ENCODE data around the gene MACROH2A1. TPM values are rescaled to one million over a fixed set of nuclear protein-coding genes. Genes with fewer than 3 reads are reported as not detected.

The MACROH2A1 gene
- total and polyA plus RNA-seq, 10 of the 15 experiments (the other 5 are each of a cell fraction or from before 2014, with no cell fraction given): 45.7 to 230 (median 196) TPM

DNA sequence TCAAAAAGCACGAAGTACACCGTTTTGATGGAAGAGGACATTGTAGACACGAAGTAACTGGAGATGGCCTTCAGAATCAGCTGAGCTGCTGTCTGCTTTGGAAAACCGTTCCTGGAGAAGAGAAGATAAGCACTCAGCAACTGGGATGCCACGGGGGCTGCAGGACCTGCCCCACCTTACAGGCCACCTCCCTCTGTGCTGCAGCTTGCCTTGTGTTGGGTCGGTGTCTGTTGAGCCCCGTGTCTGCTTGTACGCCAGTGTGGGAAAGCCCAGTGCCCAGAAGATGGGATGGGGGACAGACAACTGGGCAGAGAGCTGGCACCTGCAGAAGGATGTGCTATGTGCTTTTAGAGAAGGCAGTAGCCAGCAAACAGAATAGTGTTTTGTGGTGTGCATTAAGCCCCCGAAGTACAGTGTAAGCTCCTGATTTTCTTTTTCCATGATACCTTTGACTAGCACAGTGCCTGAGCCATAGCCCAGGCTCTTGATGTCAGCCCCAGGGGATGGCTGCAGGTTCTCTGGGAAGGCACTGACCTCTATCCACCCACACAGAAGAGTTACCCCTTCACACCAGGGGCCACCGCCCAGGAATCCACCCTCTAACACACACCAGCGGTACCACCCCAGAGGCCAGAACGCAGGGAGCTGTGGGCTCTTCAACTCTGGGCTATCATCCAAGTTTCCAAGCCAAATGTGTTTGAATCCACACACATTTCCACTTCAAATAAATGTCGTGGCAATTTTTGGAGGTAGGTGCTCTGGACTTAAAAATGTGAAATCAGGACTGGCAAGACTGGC lies 63.8 kb downstream of the MACROH2A1 start (continued):
- TF ChIP-seq, protein P1, sequence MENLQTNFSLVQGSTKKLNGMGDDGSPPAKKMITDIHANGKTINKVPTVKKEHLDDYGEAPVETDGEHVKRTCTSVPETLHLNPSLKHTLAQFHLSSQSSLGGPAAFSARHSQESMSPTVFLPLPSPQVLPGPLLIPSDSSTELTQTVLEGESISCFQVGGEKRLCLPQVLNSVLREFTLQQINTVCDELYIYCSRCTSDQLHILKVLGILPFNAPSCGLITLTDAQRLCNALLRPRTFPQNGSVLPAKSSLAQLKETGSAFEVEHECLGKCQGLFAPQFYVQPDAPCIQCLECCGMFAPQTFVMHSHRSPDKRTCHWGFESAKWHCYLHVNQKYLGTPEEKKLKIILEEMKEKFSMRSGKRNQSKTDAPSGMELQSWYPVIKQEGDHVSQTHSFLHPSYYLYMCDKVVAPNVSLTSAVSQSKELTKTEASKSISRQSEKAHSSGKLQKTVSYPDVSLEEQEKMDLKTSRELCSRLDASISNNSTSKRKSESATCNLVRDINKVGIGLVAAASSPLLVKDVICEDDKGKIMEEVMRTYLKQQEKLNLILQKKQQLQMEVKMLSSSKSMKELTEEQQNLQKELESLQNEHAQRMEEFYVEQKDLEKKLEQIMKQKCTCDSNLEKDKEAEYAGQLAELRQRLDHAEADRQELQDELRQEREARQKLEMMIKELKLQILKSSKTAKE (IDR thresholded peaks at IDR 0.05; ENCODE audit: low read depth, poor library complexity, severe bottlenecking): no peak
- TF ChIP-seq ZBED1 (IDR thresholded peaks at IDR 0.05; ENCODE audit: borderline replicate concordance) (no peak), CHD2 (IDR thresholded peaks at IDR 0.05; ENCODE audit: borderline replicate concordance, low read depth, low read length) (no peak), JUNB (IDR thresholded peaks at IDR 0.05) (no peak), FOS (IDR thresholded peaks at IDR 0.05; ENCODE audit: borderline replicate concordance, extremely low read depth, insufficient read length) (no peak), BCL11A (IDR thresholded peaks at IDR 0.05; ENCODE audit: low read depth, low read length) (no peak), SUZ12 (IDR thresholded peaks at IDR 0.05; ENCODE audit: unreplicated experiment) (no peak), ZNF217 (IDR thresholded peaks at IDR 0.05) (no peak)

DNA sequence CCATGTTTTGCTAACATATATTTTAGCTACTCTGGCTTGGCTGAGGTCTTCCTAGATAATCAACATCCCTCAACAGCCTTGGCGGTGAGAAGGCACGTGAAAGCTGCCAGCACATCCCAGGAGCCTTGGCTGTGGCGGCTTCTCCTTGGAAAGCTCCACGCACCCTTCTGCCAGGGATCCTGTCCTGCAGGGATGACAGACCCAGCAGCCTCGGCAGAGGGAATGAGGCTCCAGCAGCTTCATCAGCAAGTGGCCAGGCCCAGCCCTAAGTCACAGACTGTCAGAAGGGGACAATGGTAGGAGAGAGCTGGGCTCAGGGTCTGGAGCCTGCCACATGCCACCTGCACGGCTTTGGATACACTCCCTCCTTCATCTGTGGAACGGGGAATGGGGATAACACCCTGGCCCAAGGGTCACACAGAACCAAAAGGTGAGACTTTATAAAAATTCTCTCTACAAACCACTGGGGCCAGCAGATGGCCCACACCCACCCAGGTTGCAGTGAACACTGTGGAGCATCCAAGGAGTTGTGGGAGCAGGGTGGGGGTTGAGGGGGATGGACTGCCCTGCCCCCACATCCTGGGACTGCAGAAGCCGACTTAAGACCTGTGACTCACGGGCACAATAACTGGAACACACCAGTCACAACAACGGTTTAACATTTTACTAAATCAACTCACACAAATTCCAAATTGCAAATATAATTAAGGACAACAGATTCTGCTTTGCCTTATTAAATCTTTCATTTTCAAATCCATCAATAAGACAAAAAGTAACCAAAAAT lies 65.1 kb downstream of the MACROH2A1 start:
- Histone ChIP-seq H3K79me2 (ENCODE audit: control insufficient read depth, insufficient read depth, low read length) (no peaks in the 10 kb centered on the region), H3K36me3 (ENCODE audit: control insufficient read depth in 2 of 2, insufficient read depth in 2 of 2, low read length in 1 of 2) (peaks cover 7 to 29% of the 10 kb centered on the region in 2 experiments), H3K9ac (ENCODE audit: control insufficient read depth, insufficient read depth, low read length) (no peak overlapping the region), H4K20me1 (ENCODE audit: control insufficient read depth, insufficient read depth) (no peaks in the 10 kb centered on the region), H3K27me3 (replicated peaks in 1 of 2; ENCODE audit: control insufficient read depth in 2 of 2, insufficient read depth in 2 of 2, low read length in 1 of 2) (no peaks in the 10 kb centered on the region), H3K9me3 (replicated peaks; ENCODE audit: control insufficient read depth, insufficient read depth, low read length) (no peaks in the 10 kb centered on the region), H3K4me1 (ENCODE audit: control insufficient read depth, insufficient read depth, low read length) (no peaks in the 10 kb centered on the region), H3K27ac (ENCODE audit: control insufficient read depth, insufficient read depth) (no peak overlapping the region), H3K4me3 (no peak overlapping the region), H3K4me2 (ENCODE audit: control insufficient read depth, insufficient read depth) (no peak overlapping the region), H2AFZ (ENCODE audit: control insufficient read depth, low read depth, low read length) (no peak overlapping the region)
- ChIA-PET SMC1A (ENCODE audit: uncharacterized antibody, unreplicated experiment) (no interaction called here), POLR2A (no interaction called here), RAD21 (ENCODE audit: unreplicated experiment) (no interaction called here), CTCF (no interaction called here)
- no TSS peak for BruUV-seq (replicated peaks)
- no peak for ATAC-seq
- no peak for DNase-seq (ENCODE audit: low read depth, low spot score)
- intact Hi-C loops (cut with micrococcal nuclease; ENCODE audit: unreplicated experiment) (no loop called here), in situ Hi-C loops (cut with MboI) (no loop called here)
- WGBS (ENCODE audit: insufficient coverage, insufficient replicate concordance, low lambda C conversion rate, missing lambda C conversion rate): 94% methylated on average over 10 of the region's 10 CpGs
- FAIRE-seq: no peak
- TF ChIP-seq TAF1 (IDR thresholded peaks at IDR 0.05; ENCODE audit: borderline replicate concordance, low read depth, low read length) (no peak), EP300 (IDR thresholded peaks at IDR 0.05; ENCODE audit: borderline replicate concordance in 1 of 2, control insufficient read depth in 1 of 2, low read depth in 2 of 2, low read length in 2 of 2) (no peak), TBL1XR1 (IDR thresholded peaks at IDR 0.05; ENCODE audit: low read depth, low read length) (no peak), YBX1 (IDR thresholded peaks at IDR 0.05) (no peak), TCF7 (IDR thresholded peaks at IDR 0.05; ENCODE audit: borderline replicate concordance) (no peak), CBX5 (IDR thresholded peaks at IDR 0.05; ENCODE audit: low read depth) (no peak), DPF2 (IDR thresholded peaks at IDR 0.05) (no peak)
- TF ChIP-seq, protein P2, sequence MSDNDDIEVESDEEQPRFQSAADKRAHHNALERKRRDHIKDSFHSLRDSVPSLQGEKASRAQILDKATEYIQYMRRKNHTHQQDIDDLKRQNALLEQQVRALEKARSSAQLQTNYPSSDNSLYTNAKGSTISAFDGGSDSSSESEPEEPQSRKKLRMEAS (IDR thresholded peaks at IDR 0.05; ENCODE audit: low read depth, low read length): no peak
